MM.1S (cell line): ENCODE measurements around the gene PRCC.

Source experiments
- CTCF ChIP-seq: fragments of 300-600 bp; sonication (generic); IDR thresholded peaks from 2 replicates; pipeline ENCODE4 v1.5.1; 2016; ENCODE audit warnings: antibody characterized with exemption, low read length, mixed read lengths
- EZH2 ChIP-seq: fragments of 300-600 bp; sonication (generic); optimal IDR thresholded peaks from 2 replicates; pipeline ENCODE3; 2017; ENCODE audit warnings: low read depth, mild to moderate bottlenecking, antibody characterized with exemption, low read length, mixed read lengths
- EZH2phosphoT487 ChIP-seq: fragments of 300-600 bp; sonication (generic); IDR thresholded peaks from 2 replicates; pipeline ENCODE4 v1.6.1; 2018; ENCODE audit warnings: antibody characterized with exemption, low read length

- no peak for TF ChIP-seq CTCF
- TF ChIP-seq EZH2 = no peak
- TF ChIP-seq EZH2phosphoT487 = no peak
These were observed 11.8 kb upstream of the PRCC start for GRCh38 chr1:156755527-156755950.
